SK-N-SH (cell line): ENCODE results near the gene TSKS. TPM values are rescaled to one million over a fixed set of nuclear protein-coding genes. Genes with fewer than 3 reads are reported as not detected.

ENCODE experiments used
- CTCF ChIA-PET: fragments of 300-600, 350-600 bp; formaldehyde crosslinking; extraction: SDS; loops from one replicate; lab custom pipeline; 2021; lab: Yijun Ruan, JAX
- POLR2A ChIA-PET: fragments of 350-600 bp; sonication (Branson Sonifier 250); formaldehyde crosslinking; extraction: SDS; loops from one replicate; lab custom pipeline; 2020; ENCODE audit warnings: antibody characterized with exemption, inconsistent platforms; lab: Yijun Ruan, JAX
- DNase-seq: peaks from one replicate; pipeline ENCODE4 v3.0.0; 2012
- H2AFZ ChIP-seq: fragments of 200-600 bp; sonication (generic); 2 replicates; pipeline ENCODE4 v1.8.1; 2016; ENCODE audit warnings: antibody characterized with exemption, mild to moderate bottlenecking, low read depth
- H3F3A ChIP-seq: fragments of 200-600 bp; sonication (generic); replicated peaks from 2 replicates; pipeline ENCODE3; 2016; ENCODE audit warnings: antibody characterized with exemption, mild to moderate bottlenecking; ENCODE audit not compliant: insufficient read depth
- H3K27ac ChIP-seq, 2 experiments: fragments of 200-500 bp in 1 of 2; fragments of 200-600 bp in 1 of 2; sonication (Bioruptor generic) in 1 of 2; sonication (generic), shearing (Covaris generic) in 1 of 2; 2 replicates each; pipeline versions ENCODE4 v1.5.1 to v1.6.1; 2014 to 2016; ENCODE audit warnings: low read depth in 2 of 2, inconsistent platforms in 1 of 2, low read length in 1 of 2, mild to moderate bottlenecking in 1 of 2, mixed read lengths in 1 of 2
- H3K27me3 ChIP-seq: fragments of 200-600 bp; sonication (generic), shearing (Covaris generic); 2 replicates; pipeline ENCODE4 v1.6.1; 2016; ENCODE audit warnings: mixed run types; ENCODE audit not compliant: insufficient read depth
- H3K36me3 ChIP-seq, 2 experiments: fragments of 200-500 bp in 1 of 2; fragments of 200-600 bp in 1 of 2; sonication (Bioruptor generic) in 1 of 2; sonication (generic) in 1 of 2; replicated peaks in 1 of 2; 2 replicates each; pipeline versions ENCODE3 to v1.5.1; 2014 to 2016; ENCODE audit warnings: low read length in 1 of 2, mild to moderate bottlenecking in 1 of 2; ENCODE audit not compliant: insufficient read depth in 2 of 2, control insufficient read depth in 1 of 2
- H3K4me1 ChIP-seq, 2 experiments: fragments of 200-500 bp in 1 of 2; fragments of 200-600 bp in 1 of 2; sonication (Bioruptor generic) in 1 of 2; sonication (generic), shearing (Covaris generic) in 1 of 2; 2 replicates each; pipeline versions ENCODE4 v1.5.1 to v1.6.1; 2014 to 2016; ENCODE audit warnings: low read depth in 1 of 2, low read length in 1 of 2, mixed run types in 1 of 2; ENCODE audit not compliant: insufficient read depth in 2 of 2, control insufficient read depth in 1 of 2
- H3K4me2 ChIP-seq: fragments of 200-600 bp; sonication (generic), shearing (Covaris generic); 2 replicates; pipeline ENCODE4 v1.6.1; 2017; ENCODE audit warnings: mixed run types
- H3K4me3 ChIP-seq, 2 experiments: fragments of 200-500 bp in 1 of 2; fragments of 200-600 bp in 1 of 2; sonication (Bioruptor generic) in 1 of 2; sonication (generic), shearing (Covaris generic) in 1 of 2; 2 replicates each; pipeline versions ENCODE4 v1.5.1 to v1.8.1; 2014 to 2016; ENCODE audit warnings: low read depth in 2 of 2, inconsistent platforms in 1 of 2, low read length in 1 of 2, mild to moderate bottlenecking in 1 of 2, mixed read lengths in 1 of 2, moderate library complexity in 1 of 2
- H3K79me2 ChIP-seq: fragments of 200-600 bp; sonication (generic); 2 replicates; pipeline ENCODE4 v1.8.1; 2017; ENCODE audit warnings: mild to moderate bottlenecking; ENCODE audit not compliant: insufficient read depth
- H3K9ac ChIP-seq: fragments of 200-600 bp; sonication (generic); 2 replicates; pipeline ENCODE4 v1.6.1; 2017; ENCODE audit warnings: mixed run types
- H3K9me2 ChIP-seq: fragments of 200-600 bp; sonication (generic); 2 replicates; pipeline ENCODE4 v1.6.1; 2017; ENCODE audit warnings: mixed run types
- H3K9me3 ChIP-seq: fragments of 200-600 bp; sonication (generic); 2 replicates; pipeline ENCODE4 v1.6.1; 2017; ENCODE audit warnings: mixed run types, mild to moderate bottlenecking, moderate library complexity
- H4K20me1 ChIP-seq: fragments of 200-600 bp; sonication (generic); 2 replicates; pipeline ENCODE4 v1.6.1; 2017; ENCODE audit warnings: mild to moderate bottlenecking, mixed run types; ENCODE audit not compliant: insufficient read depth
- CHD2 ChIP-seq: fragments of 150-350 bp; IDR thresholded peaks from 2 replicates; pipeline ENCODE4 v1.6.1; 2018; ENCODE audit warnings: low read length; ENCODE audit not compliant: partially characterized antibody
- EP300 ChIP-seq, 2 experiments: IDR thresholded peaks; 2 replicates each; pipeline versions ENCODE4 v1.4.0 to v1.6.1; 2012; ENCODE audit warnings: borderline replicate concordance in 1 of 2, low read depth in 1 of 2, low read length in 1 of 2
- EZH2phosphoT487 ChIP-seq: fragments of 200-600 bp; sonication (generic); IDR thresholded peaks from 2 replicates; pipeline ENCODE4 v1.6.1; 2017; ENCODE audit warnings: low read depth, mixed run types, mild to moderate bottlenecking, antibody characterized with exemption, moderate library complexity, borderline replicate concordance
- FOXJ3 ChIP-seq: sonication (generic); formaldehyde crosslinking; IDR thresholded peaks from 2 replicates; pipeline ENCODE4 v1.5.1; 2020; ENCODE audit warnings: mild to moderate bottlenecking, missing genetic modification reagents
- FOXM1 ChIP-seq: IDR thresholded peaks from 2 replicates; pipeline ENCODE4 v1.4.0; 2012; ENCODE audit warnings: low read depth, mild to moderate bottlenecking
- GABPA ChIP-seq: IDR thresholded peaks from 2 replicates; pipeline ENCODE4 v1.4.0; 2012; ENCODE audit warnings: low read depth, mild to moderate bottlenecking
- GATA2 ChIP-seq: sonication (generic); formaldehyde crosslinking; IDR thresholded peaks from 2 replicates; pipeline ENCODE4 v1.5.0; 2020; ENCODE audit warnings: mild to moderate bottlenecking, missing genetic modification reagents
- JUND ChIP-seq: IDR thresholded peaks from 2 replicates; pipeline ENCODE4 v1.4.0; 2012
- MEF2A ChIP-seq: IDR thresholded peaks from 2 replicates; pipeline ENCODE4 v1.4.0; 2012; ENCODE audit warnings: low read depth, borderline replicate concordance
- MXI1 ChIP-seq: IDR thresholded peaks from 2 replicates; pipeline ENCODE4 v1.6.1; 2012; ENCODE audit warnings: mild to moderate bottlenecking, low read depth, low read length, improper control_type of control experiment
- NFIC ChIP-seq: IDR thresholded peaks from 2 replicates; pipeline ENCODE4 v1.4.0; 2012; ENCODE audit warnings: borderline replicate concordance
- NRF1 ChIP-seq: IDR thresholded peaks from 2 replicates; pipeline ENCODE4 v1.6.1; 2012; ENCODE audit warnings: low read depth, mild to moderate bottlenecking, low read length
- POLR2AphosphoS5 ChIP-seq: IDR thresholded peaks from 2 replicates; pipeline ENCODE4 v1.6.1; 2012; ENCODE audit warnings: low read depth, low read length
- RAD21 ChIP-seq: IDR thresholded peaks from 2 replicates; pipeline ENCODE4 v1.6.1; 2012; ENCODE audit warnings: mild to moderate bottlenecking, low read length
- RFX5 ChIP-seq: IDR thresholded peaks from 2 replicates; pipeline ENCODE4 v1.6.1; 2012; ENCODE audit warnings: mild to moderate bottlenecking, improper control_type of control experiment, low read length
- SIN3A ChIP-seq: IDR thresholded peaks from 2 replicates; pipeline ENCODE4 v1.6.1; 2012; ENCODE audit warnings: low read depth, mild to moderate bottlenecking, low read length, moderate library complexity, borderline replicate concordance
- SMC3 ChIP-seq: IDR thresholded peaks from 2 replicates; pipeline ENCODE4 v1.6.1; 2012; ENCODE audit warnings: low read depth, low read length, improper control_type of control experiment
- TAF1 ChIP-seq: IDR thresholded peaks from 2 replicates; pipeline ENCODE4 v1.6.1; 2012; ENCODE audit warnings: low read depth, mild to moderate bottlenecking, low read length, moderate library complexity, borderline replicate concordance
- TCF12 ChIP-seq: IDR thresholded peaks from 2 replicates; pipeline ENCODE4 v1.4.0; 2012
- WGBS: methylation state at CpG from one replicate; pipeline ENCODE4 v1.1.6; 2017; ENCODE audit warnings: low lambda C conversion rate; 5-methylcytosine and 5-hydroxymethylcytosine counted together
- polyA plus RNA-seq, 3 experiments: library from polyadenylated mRNA; depleted of rRNA; stranded (reverse); fragments of >200 nt; gene quantifications; 2 replicates each; pipeline ENCODE4 v1.2.3, GENCODE V29; 2012
- TF ChIP-seq, protein P1 (sequence below): IDR thresholded peaks from 2 replicates; pipeline ENCODE4 v1.4.0; 2012; ENCODE audit warnings: low read depth, borderline replicate concordance
- TF ChIP-seq, protein P2 (sequence below): IDR thresholded peaks from 2 replicates; pipeline ENCODE4 v1.4.0; 2012; ENCODE audit warnings: low read depth, borderline replicate concordance
- TF ChIP-seq, protein P3 (sequence below): IDR thresholded peaks from 2 replicates; pipeline ENCODE4 v1.4.0; 2012; ENCODE audit warnings: low read depth
- TF ChIP-seq, protein P4 (sequence below): fragments of 200-600 bp; sonication (generic); IDR thresholded peaks from 2 replicates; pipeline ENCODE4 v1.6.1; 2017; ENCODE audit warnings: antibody characterized with exemption, mild to moderate bottlenecking, moderate library complexity

The TSKS gene
- polyA plus RNA-seq, 1 of the 3 experiments (the other 2 are of a cell fraction) = not detected

DNA sequence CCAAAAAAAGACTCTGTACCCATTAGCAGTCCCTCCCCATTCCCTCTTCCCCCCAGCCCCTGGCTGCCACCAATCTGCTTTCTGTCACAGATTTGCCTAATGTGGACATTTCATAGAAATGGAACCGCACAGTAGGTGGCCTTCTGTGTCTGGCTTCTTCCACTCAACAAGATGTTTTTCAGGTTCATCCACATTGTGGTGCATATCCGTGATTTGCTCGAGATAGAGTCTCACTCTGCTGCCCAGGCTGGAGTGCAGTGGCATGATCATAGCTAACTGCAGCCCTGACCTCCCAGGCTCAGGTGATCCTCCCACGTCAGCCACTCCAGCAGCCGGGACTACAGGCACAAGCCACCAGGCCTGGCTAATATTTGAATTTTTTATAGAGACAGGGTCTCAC, 24.6 kb upstream of the TSKS start:
- ChIA-PET CTCF (no interaction called here), POLR2A (no interaction called here)

DNA sequence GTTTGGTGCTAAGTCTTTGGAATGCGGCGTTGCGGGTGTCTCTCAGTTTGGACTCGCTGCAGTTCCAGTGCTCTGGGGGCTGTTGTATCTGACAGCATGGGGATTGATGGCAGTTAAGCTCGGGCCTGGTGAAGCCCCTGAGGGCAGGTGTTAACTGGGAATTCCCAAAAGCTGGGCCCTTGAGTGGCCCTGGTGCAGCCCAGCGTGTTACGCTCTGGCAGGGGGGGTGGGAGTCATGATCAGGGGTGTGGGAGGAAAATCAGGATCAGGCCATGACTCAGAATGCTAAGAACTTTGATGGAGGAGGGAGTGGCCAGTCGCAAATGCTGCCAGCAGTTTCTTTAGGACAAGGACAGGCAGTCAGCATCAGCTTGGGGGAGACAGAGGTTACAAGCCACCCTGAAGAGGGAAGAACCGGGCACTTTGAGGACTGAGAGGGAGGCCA, 23.3 kb upstream of the TSKS start:
- Histone ChIP-seq H4K20me1 (no peaks in the 10 kb centered on the region), H3K9me3 (no peaks in the 10 kb centered on the region), H3K9me2 (no peaks in the 10 kb centered on the region), H3K27ac (no peak overlapping the region), H3K79me2 (peaks cover 14% of the 10 kb centered on the region; the same call in 1 of the 2 replicates), H3K9ac (no peak overlapping the region), H3K4me1 (no peaks in the 10 kb centered on the region), H3K4me3 (no peak overlapping the region), H3F3A (peaks cover 4% of the 10 kb centered on the region), H3K27me3 (no peaks in the 10 kb centered on the region), H3K36me3 (peaks cover 18 to 28% of the 10 kb centered on the region in 2 experiments), H3K4me2 (no peak overlapping the region), H2AFZ (no peak overlapping the region)
- TF ChIP-seq CHD2 = no peak
- TF ChIP-seq GATA2 (CRISPR knock-in tag) = no peak
- no peak for TF ChIP-seq NRF1
- TF ChIP-seq RAD21 = no peak
- TF ChIP-seq, protein P1, sequence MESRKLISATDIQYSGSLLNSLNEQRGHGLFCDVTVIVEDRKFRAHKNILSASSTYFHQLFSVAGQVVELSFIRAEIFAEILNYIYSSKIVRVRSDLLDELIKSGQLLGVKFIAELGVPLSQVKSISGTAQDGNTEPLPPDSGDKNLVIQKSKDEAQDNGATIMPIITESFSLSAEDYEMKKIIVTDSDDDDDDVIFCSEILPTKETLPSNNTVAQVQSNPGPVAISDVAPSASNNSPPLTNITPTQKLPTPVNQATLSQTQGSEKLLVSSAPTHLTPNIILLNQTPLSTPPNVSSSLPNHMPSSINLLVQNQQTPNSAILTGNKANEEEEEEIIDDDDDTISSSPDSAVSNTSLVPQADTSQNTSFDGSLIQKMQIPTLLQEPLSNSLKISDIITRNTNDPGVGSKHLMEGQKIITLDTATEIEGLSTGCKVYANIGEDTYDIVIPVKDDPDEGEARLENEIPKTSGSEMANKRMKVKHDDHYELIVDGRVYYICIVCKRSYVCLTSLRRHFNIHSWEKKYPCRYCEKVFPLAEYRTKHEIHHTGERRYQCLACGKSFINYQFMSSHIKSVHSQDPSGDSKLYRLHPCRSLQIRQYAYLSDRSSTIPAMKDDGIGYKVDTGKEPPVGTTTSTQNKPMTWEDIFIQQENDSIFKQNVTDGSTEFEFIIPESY = no peak
- TF ChIP-seq POLR2AphosphoS5 = no peak
- TF ChIP-seq, protein P2, sequence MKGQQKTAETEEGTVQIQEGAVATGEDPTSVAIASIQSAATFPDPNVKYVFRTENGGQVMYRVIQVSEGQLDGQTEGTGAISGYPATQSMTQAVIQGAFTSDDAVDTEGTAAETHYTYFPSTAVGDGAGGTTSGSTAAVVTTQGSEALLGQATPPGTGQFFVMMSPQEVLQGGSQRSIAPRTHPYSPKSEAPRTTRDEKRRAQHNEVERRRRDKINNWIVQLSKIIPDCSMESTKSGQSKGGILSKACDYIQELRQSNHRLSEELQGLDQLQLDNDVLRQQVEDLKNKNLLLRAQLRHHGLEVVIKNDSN = no peak
- TF ChIP-seq FOXM1 = no peak
- TF ChIP-seq TCF12 = no peak
- no peak for TF ChIP-seq TAF1
- TF ChIP-seq EP300 (IDR thresholded peaks at IDR 0.05; ENCODE audit: borderline replicate concordance in 1 of 2, low read depth in 1 of 2, low read length in 1 of 2) = no peak
- no peak for TF ChIP-seq JUND
- TF ChIP-seq FOXJ3 = no peak
- TF ChIP-seq RFX5 = no peak
- TF ChIP-seq, protein P3, sequence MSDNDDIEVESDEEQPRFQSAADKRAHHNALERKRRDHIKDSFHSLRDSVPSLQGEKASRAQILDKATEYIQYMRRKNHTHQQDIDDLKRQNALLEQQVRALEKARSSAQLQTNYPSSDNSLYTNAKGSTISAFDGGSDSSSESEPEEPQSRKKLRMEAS = no peak
- TF ChIP-seq MXI1 = no peak
- no peak for TF ChIP-seq NFIC
- no peak for TF ChIP-seq MEF2A
- no peak for TF ChIP-seq GABPA
- TF ChIP-seq SIN3A = no peak
- DNase-seq = no peak
- ChIA-PET POLR2A (no interaction called here), CTCF (no interaction called here)
- 80% methylated on average over 9 of the region's 9 CpGs for WGBS

More for the DNA sequence above, 24.6 kb upstream of the TSKS start:
- TF ChIP-seq, protein P4, sequence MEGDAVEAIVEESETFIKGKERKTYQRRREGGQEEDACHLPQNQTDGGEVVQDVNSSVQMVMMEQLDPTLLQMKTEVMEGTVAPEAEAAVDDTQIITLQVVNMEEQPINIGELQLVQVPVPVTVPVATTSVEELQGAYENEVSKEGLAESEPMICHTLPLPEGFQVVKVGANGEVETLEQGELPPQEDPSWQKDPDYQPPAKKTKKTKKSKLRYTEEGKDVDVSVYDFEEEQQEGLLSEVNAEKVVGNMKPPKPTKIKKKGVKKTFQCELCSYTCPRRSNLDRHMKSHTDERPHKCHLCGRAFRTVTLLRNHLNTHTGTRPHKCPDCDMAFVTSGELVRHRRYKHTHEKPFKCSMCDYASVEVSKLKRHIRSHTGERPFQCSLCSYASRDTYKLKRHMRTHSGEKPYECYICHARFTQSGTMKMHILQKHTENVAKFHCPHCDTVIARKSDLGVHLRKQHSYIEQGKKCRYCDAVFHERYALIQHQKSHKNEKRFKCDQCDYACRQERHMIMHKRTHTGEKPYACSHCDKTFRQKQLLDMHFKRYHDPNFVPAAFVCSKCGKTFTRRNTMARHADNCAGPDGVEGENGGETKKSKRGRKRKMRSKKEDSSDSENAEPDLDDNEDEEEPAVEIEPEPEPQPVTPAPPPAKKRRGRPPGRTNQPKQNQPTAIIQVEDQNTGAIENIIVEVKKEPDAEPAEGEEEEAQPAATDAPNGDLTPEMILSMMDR = no peak
- TF ChIP-seq EZH2phosphoT487 (no peak), SIN3A (no peak), SMC3 (no peak)
- TF ChIP-seq, all 33 proteins: peak for 0
- H3K79me2 ChIP-seq = peaks cover 14% of the 10 kb centered on the region; the same call in 1 of the 2 replicates
- H3K36me3 ChIP-seq = peaks cover 15 to 25% of the 10 kb centered on the region in 2 experiments
- DNase-seq = no peak
- no peak overlapping the region for H3K9ac ChIP-seq
- H3K4me1 ChIP-seq = no peaks in the 10 kb centered on the region
- H3F3A ChIP-seq = peaks cover 4% of the 10 kb centered on the region
- no peak overlapping the region for H2AFZ ChIP-seq
- no peaks in the 10 kb centered on the region for H3K9me2 ChIP-seq
- no peak overlapping the region for H3K4me2 ChIP-seq
- H3K27me3 ChIP-seq = no peaks in the 10 kb centered on the region
- H4K20me1 ChIP-seq = no peaks in the 10 kb centered on the region
- no peaks in the 10 kb centered on the region for H3K9me3 ChIP-seq
- WGBS = 98% methylated on average over 5 of the region's 5 CpGs
- no peak overlapping the region for H3K27ac ChIP-seq
- H3K4me3 ChIP-seq = no peak overlapping the region
